Neural cell (in vitro differentiated cells): ENCODE results near the gene TTYH1. TPM values are rescaled to one million over a fixed set of nuclear protein-coding genes. Genes with fewer than 3 reads are reported as not detected.

Experiments used
- H2AFZ ChIP-seq: fragments of 200-600, 300-800 bp; sonication (generic), shearing (Covaris generic); 2 replicates; pipeline ENCODE4 v1.6.0; 2014; ENCODE audit warnings: low read depth, mild to moderate bottlenecking, antibody characterized with exemption, low read length, moderate library complexity
- H3F3A ChIP-seq: fragments of 200-600 bp; shearing (Covaris generic); 2 replicates; pipeline ENCODE4 v1.6.1; 2016; ENCODE audit warnings: mild to moderate bottlenecking, moderate library complexity, mixed read lengths, antibody characterized with exemption, low read length; ENCODE audit not compliant: insufficient read depth, poor library complexity, severe bottlenecking
- H3K27ac ChIP-seq: fragments of 200-600, 300-800 bp; sonication (generic), shearing (Covaris generic); 2 replicates; pipeline ENCODE4 v1.5.1; 2014; ENCODE audit warnings: mild to moderate bottlenecking, low read length, moderate library complexity
- H3K27me3 ChIP-seq: fragments of 300-800, 200-600 bp; sonication (generic), shearing (Covaris generic); 2 replicates; pipeline ENCODE4 v1.6.0; 2014; ENCODE audit warnings: mild to moderate bottlenecking, low read depth, low read length, moderate library complexity; ENCODE audit not compliant: insufficient read depth
- H3K36me3 ChIP-seq: fragments of 300-800, 200-600 bp; sonication (generic), shearing (Covaris generic); 2 replicates; pipeline ENCODE4 v1.5.1; 2014; ENCODE audit warnings: mild to moderate bottlenecking, antibody characterized with exemption, low read length, moderate library complexity; ENCODE audit not compliant: insufficient read depth
- H3K4me2 ChIP-seq: fragments of 300-800, 200-600 bp; sonication (generic), shearing (Covaris generic); 2 replicates; pipeline ENCODE4 v1.6.0; 2014; ENCODE audit warnings: mild to moderate bottlenecking, low read length
- H3K4me3 ChIP-seq: fragments of 300-800, 200-600 bp; sonication (generic), shearing (Covaris generic); 2 replicates; pipeline ENCODE4 v1.5.1; 2014; ENCODE audit warnings: mild to moderate bottlenecking, low read length, moderate library complexity
- H3K79me2 ChIP-seq: fragments of 200-600 bp; shearing (Covaris generic); replicated peaks from 2 replicates; pipeline ENCODE4 v1.6.0; 2014; ENCODE audit warnings: mild to moderate bottlenecking, low read length, moderate library complexity; ENCODE audit not compliant: insufficient read depth
- H3K9ac ChIP-seq: fragments of 300-800, 200-600 bp; sonication (generic), shearing (Covaris generic); 2 replicates; pipeline ENCODE4 v1.6.1; 2016; ENCODE audit warnings: mild to moderate bottlenecking, low read length, mixed read lengths
- H3K9me2 ChIP-seq: fragments of 200-600 bp; shearing (Covaris generic); 2 replicates; pipeline ENCODE4 v1.6.1; 2016; ENCODE audit warnings: mild to moderate bottlenecking, low read length, mixed read lengths; ENCODE audit not compliant: insufficient read depth
- H3K9me3 ChIP-seq: fragments of 200-600, 300-800 bp; sonication (generic), shearing (Covaris generic); 2 replicates; pipeline ENCODE4 v1.6.1; 2016; ENCODE audit warnings: mild to moderate bottlenecking, mixed run types, low read length, moderate library complexity, mixed read lengths
- H4K20me1 ChIP-seq: fragments of 200-600 bp; shearing (Covaris generic); 2 replicates; pipeline ENCODE4 v1.6.1; 2016; ENCODE audit warnings: mild to moderate bottlenecking, mixed run types; ENCODE audit not compliant: insufficient read depth
- EP300 ChIP-seq: fragments of 450-650 bp; conservative IDR thresholded peaks from 2 replicates; pipeline ENCODE4 v1.6.1; 2014; ENCODE audit warnings: antibody characterized with exemption, mild to moderate bottlenecking, moderate library complexity; ENCODE audit not compliant: poor library complexity, severe bottlenecking
- EZH2 ChIP-seq: fragments of 200-600, 300-800 bp; shearing (Covaris generic), sonication (generic); IDR thresholded peaks from 2 replicates; pipeline ENCODE4 v1.6.1; 2014; ENCODE audit warnings: antibody characterized with exemption, low read length, borderline replicate concordance, mild to moderate bottlenecking; ENCODE audit not compliant: insufficient read depth, poor library complexity, severe bottlenecking
- MXI1 ChIP-seq: fragments of 450-650 bp; conservative IDR thresholded peaks from 2 replicates; pipeline ENCODE4 v1.6.1; 2014; ENCODE audit warnings: antibody characterized with exemption, mild to moderate bottlenecking; ENCODE audit not compliant: poor library complexity, severe bottlenecking
- POLR2AphosphoS5 ChIP-seq: IDR thresholded peaks from 2 replicates; pipeline ENCODE4 v1.6.1; 2012
- RAD21 ChIP-seq: fragments of 450-650 bp; conservative IDR thresholded peaks from 2 replicates; pipeline ENCODE4 v1.6.1; 2014; ENCODE audit warnings: antibody characterized with exemption, mild to moderate bottlenecking, moderate library complexity
- SMC3 ChIP-seq: fragments of 450-650 bp; conservative IDR thresholded peaks from 2 replicates; pipeline ENCODE4 v1.6.1; 2014; ENCODE audit warnings: antibody characterized with exemption, mild to moderate bottlenecking, moderate library complexity; ENCODE audit not compliant: poor library complexity
- TAF1 ChIP-seq: IDR thresholded peaks from 2 replicates; pipeline ENCODE4 v1.6.1; 2012; ENCODE audit warnings: low read depth
- polyA plus RNA-seq: library from polyadenylated mRNA; depleted of rRNA; stranded (reverse); fragments of >200 nt; gene quantifications from 2 replicates; pipeline ENCODE4 v1.2.3, GENCODE V29; 2014
- TF ChIP-seq, protein P1 (sequence below): IDR thresholded peaks from 2 replicates; pipeline ENCODE4 v1.6.1; 2012; ENCODE audit warnings: borderline replicate concordance
- TF ChIP-seq, protein P2 (sequence below): fragments of 450-650 bp; IDR thresholded peaks from 2 replicates; pipeline ENCODE4 v1.5.1; 2014; ENCODE audit warnings: antibody characterized with exemption, mild to moderate bottlenecking, moderate library complexity; ENCODE audit not compliant: poor library complexity, severe bottlenecking

TTYH1 gene
- polyA plus RNA-seq, 1 donor from 2014 or later: 36.1 TPM

DNA sequence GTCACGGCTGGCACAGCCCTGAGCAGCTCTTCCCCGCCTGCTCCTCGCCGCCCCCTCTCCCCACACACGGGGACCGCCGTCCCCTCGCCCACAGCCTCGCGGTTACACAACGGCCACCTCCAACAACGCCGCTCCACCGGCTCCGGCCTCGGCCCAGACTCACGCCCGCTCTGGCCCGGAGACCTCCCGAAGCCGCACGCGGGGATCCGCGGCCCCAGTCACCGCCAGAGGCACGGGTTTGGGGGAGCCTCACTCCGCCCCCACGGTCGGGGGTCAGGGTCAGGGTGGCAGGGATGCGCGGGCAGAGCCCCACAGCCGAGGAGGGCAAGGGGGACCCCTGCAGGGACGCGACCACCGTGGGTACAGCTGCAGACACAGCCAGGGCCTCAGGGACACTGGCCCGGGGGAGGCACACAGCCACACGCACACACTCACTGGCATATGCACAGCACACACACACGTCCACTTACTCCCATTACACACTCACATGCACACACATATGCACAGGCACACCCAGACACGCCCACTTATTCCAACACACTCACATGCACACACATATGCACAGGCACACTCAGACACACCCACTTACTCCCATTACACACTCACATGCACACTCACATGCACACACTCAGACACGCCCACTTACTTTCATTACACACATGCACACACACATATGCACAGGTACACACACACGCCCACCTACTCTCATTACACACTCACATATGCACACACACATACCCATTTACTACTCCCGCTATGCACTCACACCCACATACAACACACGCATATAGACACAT is 1.6 kb downstream of the TTYH1 start:
- Histone ChIP-seq H3K9me3 (no peaks in the 10 kb centered on the region), H3K27ac (peak overlapping the region; percentile 66), H3K79me2 (peaks cover 41% of the 10 kb centered on the region), H3K36me3 (no peaks in the 10 kb centered on the region), H4K20me1 (no peaks in the 10 kb centered on the region), H3K27me3 (no peaks in the 10 kb centered on the region), H3K9ac (peak overlapping the region; percentile 82), H2AFZ (no peak overlapping the region), H3F3A (no peaks in the 10 kb centered on the region), H3K4me2 (peak overlapping the region; percentile 96), H3K9me2 (no peaks in the 10 kb centered on the region), H3K4me3 (peak overlapping the region; percentile 88)
- no peak for TF ChIP-seq POLR2AphosphoS5
- no peak for TF ChIP-seq RAD21
- no peak for TF ChIP-seq SMC3
- TF ChIP-seq, protein P1, sequence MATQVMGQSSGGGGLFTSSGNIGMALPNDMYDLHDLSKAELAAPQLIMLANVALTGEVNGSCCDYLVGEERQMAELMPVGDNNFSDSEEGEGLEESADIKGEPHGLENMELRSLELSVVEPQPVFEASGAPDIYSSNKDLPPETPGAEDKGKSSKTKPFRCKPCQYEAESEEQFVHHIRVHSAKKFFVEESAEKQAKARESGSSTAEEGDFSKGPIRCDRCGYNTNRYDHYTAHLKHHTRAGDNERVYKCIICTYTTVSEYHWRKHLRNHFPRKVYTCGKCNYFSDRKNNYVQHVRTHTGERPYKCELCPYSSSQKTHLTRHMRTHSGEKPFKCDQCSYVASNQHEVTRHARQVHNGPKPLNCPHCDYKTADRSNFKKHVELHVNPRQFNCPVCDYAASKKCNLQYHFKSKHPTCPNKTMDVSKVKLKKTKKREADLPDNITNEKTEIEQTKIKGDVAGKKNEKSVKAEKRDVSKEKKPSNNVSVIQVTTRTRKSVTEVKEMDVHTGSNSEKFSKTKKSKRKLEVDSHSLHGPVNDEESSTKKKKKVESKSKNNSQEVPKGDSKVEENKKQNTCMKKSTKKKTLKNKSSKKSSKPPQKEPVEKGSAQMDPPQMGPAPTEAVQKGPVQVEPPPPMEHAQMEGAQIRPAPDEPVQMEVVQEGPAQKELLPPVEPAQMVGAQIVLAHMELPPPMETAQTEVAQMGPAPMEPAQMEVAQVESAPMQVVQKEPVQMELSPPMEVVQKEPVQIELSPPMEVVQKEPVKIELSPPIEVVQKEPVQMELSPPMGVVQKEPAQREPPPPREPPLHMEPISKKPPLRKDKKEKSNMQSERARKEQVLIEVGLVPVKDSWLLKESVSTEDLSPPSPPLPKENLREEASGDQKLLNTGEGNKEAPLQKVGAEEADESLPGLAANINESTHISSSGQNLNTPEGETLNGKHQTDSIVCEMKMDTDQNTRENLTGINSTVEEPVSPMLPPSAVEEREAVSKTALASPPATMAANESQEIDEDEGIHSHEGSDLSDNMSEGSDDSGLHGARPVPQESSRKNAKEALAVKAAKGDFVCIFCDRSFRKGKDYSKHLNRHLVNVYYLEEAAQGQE: no peak
- no peak for TF ChIP-seq TAF1
- no peak for TF ChIP-seq MXI1
- no peak for TF ChIP-seq EZH2
- TF ChIP-seq, protein P2, sequence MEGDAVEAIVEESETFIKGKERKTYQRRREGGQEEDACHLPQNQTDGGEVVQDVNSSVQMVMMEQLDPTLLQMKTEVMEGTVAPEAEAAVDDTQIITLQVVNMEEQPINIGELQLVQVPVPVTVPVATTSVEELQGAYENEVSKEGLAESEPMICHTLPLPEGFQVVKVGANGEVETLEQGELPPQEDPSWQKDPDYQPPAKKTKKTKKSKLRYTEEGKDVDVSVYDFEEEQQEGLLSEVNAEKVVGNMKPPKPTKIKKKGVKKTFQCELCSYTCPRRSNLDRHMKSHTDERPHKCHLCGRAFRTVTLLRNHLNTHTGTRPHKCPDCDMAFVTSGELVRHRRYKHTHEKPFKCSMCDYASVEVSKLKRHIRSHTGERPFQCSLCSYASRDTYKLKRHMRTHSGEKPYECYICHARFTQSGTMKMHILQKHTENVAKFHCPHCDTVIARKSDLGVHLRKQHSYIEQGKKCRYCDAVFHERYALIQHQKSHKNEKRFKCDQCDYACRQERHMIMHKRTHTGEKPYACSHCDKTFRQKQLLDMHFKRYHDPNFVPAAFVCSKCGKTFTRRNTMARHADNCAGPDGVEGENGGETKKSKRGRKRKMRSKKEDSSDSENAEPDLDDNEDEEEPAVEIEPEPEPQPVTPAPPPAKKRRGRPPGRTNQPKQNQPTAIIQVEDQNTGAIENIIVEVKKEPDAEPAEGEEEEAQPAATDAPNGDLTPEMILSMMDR: no peak
- no peak for TF ChIP-seq EP300

DNA sequence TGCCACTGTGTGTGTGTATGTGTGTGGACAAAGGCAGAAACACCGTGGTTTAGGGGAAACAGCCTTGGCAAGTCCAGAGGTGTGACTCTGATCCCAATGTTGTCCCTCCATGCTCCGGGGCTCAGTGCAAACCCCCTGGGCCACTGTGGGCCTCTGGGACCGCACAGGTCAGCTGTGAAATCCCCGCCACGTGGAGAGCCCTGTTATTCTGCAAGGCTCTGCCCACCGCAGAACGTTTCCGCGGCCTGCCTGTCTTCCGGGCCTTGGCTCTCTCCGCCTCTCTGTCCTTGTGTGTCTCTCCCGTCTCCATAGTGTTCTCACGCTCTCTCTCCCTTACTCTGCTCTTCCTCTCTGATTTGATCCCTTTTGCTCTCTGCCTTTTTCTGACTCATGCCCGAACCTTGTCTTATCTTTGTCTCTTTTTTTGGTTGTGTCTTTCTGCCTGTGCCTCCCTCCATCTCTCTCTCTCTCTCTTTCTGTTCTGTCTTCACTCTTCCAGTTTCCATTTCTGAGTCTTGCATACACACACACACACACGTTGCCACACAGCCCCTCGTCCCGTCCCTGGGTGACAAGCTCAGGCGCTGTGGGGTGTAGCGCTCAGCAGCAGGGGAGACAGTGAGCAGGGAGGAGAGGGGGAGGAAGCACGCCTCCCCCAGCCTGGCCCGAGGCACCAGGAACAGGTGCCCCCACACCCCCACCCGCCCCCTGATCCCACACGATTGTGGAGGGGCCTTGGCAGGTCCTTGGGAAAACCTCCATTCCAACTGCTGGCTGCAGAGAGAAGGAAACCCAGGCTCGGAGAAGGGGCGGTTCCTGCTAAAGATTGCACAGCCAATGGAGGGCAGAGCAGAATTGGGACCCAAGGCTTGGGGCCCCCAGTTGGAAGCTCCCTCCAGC is 3.0 kb downstream of the TTYH1 start:
- H3K27me3 ChIP-seq: no peaks in the 10 kb centered on the region
- peak overlapping the region; percentile 51 for H2AFZ ChIP-seq
- H3K9ac ChIP-seq: peak overlapping the region; percentile 57
- no peaks in the 10 kb centered on the region for H4K20me1 ChIP-seq
- peak overlapping the region; percentile 51 for H3K4me2 ChIP-seq
- H3K9me3 ChIP-seq: no peaks in the 10 kb centered on the region
- peaks cover 41% of the 10 kb centered on the region for H3K79me2 ChIP-seq
- no peaks in the 10 kb centered on the region for H3K36me3 ChIP-seq
- no peaks in the 10 kb centered on the region for H3K9me2 ChIP-seq
- TF ChIP-seq, protein P1: no peak
- peak; percentile 5 for TF ChIP-seq POLR2AphosphoS5
- no peaks in the 10 kb centered on the region for H3F3A ChIP-seq
- H3K4me3 ChIP-seq: peak overlapping the region; percentile 88
- peak overlapping the region; percentile 66 for H3K27ac ChIP-seq
